ENCODE data around the gene UTP14A.
A peak's percentile ranks its signal among the peaks of the same experiment; 100 is the strongest.

UTP14A gene

DNA sequence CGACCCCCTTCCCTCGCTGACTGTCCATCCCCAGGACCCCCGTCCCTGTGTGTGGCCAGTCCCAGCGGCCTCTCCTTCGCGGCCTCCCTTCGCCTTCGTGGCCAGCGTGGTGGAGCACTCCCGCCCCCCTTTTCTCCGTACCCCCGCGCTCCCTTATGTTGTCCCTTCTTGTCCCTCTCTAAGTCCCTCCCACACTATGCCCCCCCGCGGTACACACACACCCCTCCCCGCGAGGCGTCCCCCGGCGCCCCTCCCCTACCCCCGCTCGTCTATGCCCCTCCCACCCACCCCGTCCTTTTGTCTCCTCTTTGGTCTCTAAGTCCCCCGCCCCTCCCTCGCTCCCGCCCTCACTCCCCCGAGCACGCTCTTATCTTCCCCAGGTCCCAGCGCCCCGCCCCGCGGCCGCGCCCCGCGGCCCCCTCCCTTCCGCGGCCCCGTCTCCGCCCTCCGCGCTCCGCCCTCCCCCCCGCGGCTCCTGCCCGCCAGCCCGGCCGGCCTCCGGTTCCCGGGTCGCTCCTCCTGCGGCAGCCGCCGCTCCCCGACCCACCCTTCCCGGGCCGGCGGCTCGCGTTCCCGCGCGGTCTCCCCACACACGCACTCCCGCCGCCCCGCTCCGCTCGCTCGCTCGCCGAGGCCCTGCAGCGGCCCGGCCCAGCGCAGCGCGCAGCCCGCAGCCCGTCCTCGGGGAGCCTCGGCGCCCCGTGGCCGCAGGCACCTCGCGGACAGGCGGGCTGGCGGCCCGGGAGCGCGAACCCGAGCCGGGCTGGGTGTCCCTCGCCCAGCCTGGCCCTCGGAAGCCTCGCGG, 26.3 kb downstream of the UTP14A start:
- in situ Hi-C loops (cut with MboI; ENCODE audit: low sequenced_read_pairs): loop anchor here (5.0 kb wide), 1 partner anchor 50 kb away; the partner anchor contains the start of gene BCORL1

DNA sequence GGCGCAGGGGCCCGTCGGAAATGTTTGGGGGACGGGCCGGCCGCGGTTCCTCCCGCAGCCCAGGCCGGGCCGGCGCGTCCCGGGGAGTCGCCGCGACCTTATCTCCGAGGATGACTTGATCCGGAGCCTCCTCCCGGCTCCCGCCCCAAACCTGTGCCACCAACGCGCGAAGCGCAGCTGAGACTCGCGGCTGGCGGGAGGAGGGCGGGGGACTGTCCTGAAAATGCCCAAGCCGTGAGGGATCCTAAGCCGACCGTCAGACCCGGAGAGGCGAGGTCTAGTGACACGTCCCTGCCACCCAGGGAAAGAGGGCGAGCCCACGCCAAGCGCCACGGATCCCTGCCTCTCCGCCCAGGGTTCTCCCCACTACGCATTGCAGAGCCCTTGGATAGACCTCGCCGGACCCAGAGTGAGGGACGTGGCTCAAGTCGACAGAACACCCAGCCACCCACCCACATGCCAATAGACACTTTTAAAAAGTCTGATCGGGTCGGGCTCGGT, 26.9 kb downstream of the UTP14A start:
- H3K4me3 ChIP-seq: peak overlapping the region; percentile 33
- H3K27me3 ChIP-seq (ENCODE audit: low read depth): no peaks in the 10 kb centered on the region
- in situ Hi-C loops (cut with MboI; ENCODE audit: low sequenced_read_pairs): loop anchor here (5.0 kb wide), 1 partner anchor 49 kb away; the partner anchor contains the start of gene BCORL1
- peaks cover 24% of the 10 kb centered on the region for H3K36me3 ChIP-seq (replicated peaks)
- DNase-seq (ENCODE audit: low spot score in 2 of 2): peak in 1 of 2 experiments; percentile 63
- peaks cover 9% of the 10 kb centered on the region; the same call in 1 of the 2 replicates for H3K4me1 ChIP-seq
- H3K9me3 ChIP-seq: no peaks in the 10 kb centered on the region

More for the DNA sequence above, 26.3 kb downstream of the UTP14A start:
- H3K36me3 ChIP-seq (replicated peaks): peaks cover 30% of the 10 kb centered on the region
- DNase-seq (ENCODE audit: low spot score in 2 of 2): peak; percentile 93 to 98
- H3K9me3 ChIP-seq: no peaks in the 10 kb centered on the region
- peaks cover 9% of the 10 kb centered on the region; the same call in 1 of the 2 replicates for H3K4me1 ChIP-seq
- no peaks in the 10 kb centered on the region for H3K27me3 ChIP-seq (ENCODE audit: low read depth)
- peak overlapping the region; percentile 51 for H3K4me3 ChIP-seq

- H3K27me3 ChIP-seq (ENCODE audit: low read depth): peaks cover 2% of the 10 kb centered on the region; the same call in 1 of the 2 replicates
- peaks cover 9% of the 10 kb centered on the region; the same call in 1 of the 2 replicates for H3K4me1 ChIP-seq
- in situ Hi-C loops (cut with MboI; ENCODE audit: low sequenced_read_pairs): loop anchor here (5.0 kb wide), 1 partner anchor 49 kb away; the partner anchor contains the start of gene BCORL1
- no peak overlapping the region for H3K4me3 ChIP-seq
- H3K9me3 ChIP-seq: no peaks in the 10 kb centered on the region
- H3K36me3 ChIP-seq (replicated peaks): peaks cover 20% of the 10 kb centered on the region
- DNase-seq (ENCODE audit: low spot score in 2 of 2): no peak
These were observed 27.7 kb downstream of the UTP14A start for GRCh38 chrX:129933700-129934099.

DNA sequence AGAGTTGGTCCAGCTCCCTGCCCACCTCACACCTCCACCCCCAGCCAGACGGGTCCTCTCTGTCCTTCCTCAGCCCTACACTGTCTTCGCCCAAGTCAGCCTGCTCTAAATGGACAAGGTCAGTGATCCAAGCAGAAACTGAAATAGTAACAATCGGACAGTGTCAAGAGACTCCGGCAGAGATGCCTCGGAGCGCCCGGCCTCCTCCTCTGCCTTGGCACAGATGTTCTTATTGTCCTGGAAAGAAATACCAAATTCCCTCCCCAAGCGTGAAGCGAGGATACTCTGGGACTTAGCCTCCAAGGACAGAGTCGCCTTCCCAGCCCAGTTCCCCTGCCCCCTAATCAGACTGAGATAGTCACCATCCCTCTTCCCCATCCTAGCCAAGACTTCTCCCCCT, 28.5 kb downstream of the UTP14A start:
- Histone ChIP-seq H3K27me3 (ENCODE audit: low read depth) (peaks cover 2% of the 10 kb centered on the region; the same call in 1 of the 2 replicates), H3K9me3 (no peaks in the 10 kb centered on the region), H3K4me3 (no peak overlapping the region), H3K4me1 (peaks cover 9% of the 10 kb centered on the region; the same call in 1 of the 2 replicates), H3K36me3 (replicated peaks) (peaks cover 13% of the 10 kb centered on the region)
- no peak for DNase-seq (ENCODE audit: low spot score in 2 of 2)
- in situ Hi-C loops (cut with MboI; ENCODE audit: low sequenced_read_pairs): loop anchor here (5.0 kb wide), 1 partner anchor 48 kb away; the partner anchor contains the start of gene BCORL1

GRCh38 chrX:129934952-129935351, 29.0 kb downstream of the UTP14A start:
- no peaks in the 10 kb centered on the region for H3K9me3 ChIP-seq
- no peak overlapping the region for H3K4me3 ChIP-seq
- in situ Hi-C loops (cut with MboI; ENCODE audit: low sequenced_read_pairs): loop anchor here (5.0 kb wide), 1 partner anchor 47 kb away; the partner anchor contains the start of gene BCORL1
- peaks cover 2% of the 10 kb centered on the region; the same call in 1 of the 2 replicates for H3K27me3 ChIP-seq (ENCODE audit: low read depth)
- peaks cover 9% of the 10 kb centered on the region; the same call in 1 of the 2 replicates for H3K4me1 ChIP-seq
- peaks cover 8% of the 10 kb centered on the region for H3K36me3 ChIP-seq (replicated peaks)
- no peak for DNase-seq (ENCODE audit: low spot score in 2 of 2)

DNA sequence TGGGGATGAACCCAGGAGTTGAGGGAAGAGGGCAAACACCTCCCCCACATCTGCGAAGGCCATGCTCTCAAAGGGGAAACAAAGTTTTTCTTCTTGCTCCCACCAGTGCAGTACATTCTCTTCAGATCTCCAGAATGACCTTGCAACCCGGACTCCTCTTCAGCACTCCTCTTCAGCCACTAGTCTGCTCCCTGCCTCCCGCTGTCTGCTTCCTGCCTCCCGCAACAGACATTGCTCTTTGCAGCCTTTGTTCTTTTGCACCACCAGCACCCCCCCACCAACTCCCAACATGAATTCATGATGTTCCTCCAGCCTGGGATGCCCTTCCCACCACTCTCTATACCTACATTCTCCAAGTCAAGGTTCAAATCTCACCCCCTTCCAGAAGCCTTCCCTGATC, 32.1 kb downstream of the UTP14A start:
- in situ Hi-C loops (cut with MboI; ENCODE audit: low sequenced_read_pairs): no loop called here
- Histone ChIP-seq H3K9me3 (no peaks in the 10 kb centered on the region), H3K27me3 (ENCODE audit: low read depth) (peaks cover 2% of the 10 kb centered on the region; the same call in 1 of the 2 replicates)

DNA sequence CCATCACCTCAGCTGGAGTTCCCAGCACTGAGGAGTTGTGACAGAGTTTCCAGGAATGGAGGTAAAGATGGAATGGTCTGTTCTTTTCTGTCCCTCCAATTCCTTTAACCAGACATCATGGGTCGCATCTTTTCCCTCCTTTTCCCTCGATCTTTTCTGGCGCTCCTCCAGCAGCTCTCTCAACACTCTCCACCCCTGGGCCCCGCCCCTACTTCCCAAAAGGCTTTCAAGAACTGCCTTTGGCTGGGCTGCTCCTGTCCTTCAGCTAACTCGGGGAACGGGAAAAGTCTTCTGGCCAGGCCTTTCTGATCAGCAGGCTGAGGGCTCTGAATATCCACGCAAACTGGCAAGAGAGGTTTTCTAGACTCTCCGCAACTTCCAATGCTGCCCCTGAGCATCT, 34.0 kb downstream of the UTP14A start:
- Histone ChIP-seq H3K36me3 (replicated peaks) (no peaks in the 10 kb centered on the region), H3K27me3 (ENCODE audit: low read depth) (peaks cover 2% of the 10 kb centered on the region; the same call in 1 of the 2 replicates), H3K4me3 (no peak overlapping the region), H3K9me3 (no peaks in the 10 kb centered on the region), H3K4me1 (no peaks in the 10 kb centered on the region; the same call in 1 of the 2 replicates)
- in situ Hi-C loops (cut with MboI; ENCODE audit: low sequenced_read_pairs): no loop called here
- DNase-seq (ENCODE audit: low spot score in 2 of 2): peak in 1 of 2 experiments; percentile 74

More for the DNA sequence above, 32.1 kb downstream of the UTP14A start:
- Histone ChIP-seq H3K4me3 (no peak overlapping the region), H3K36me3 (replicated peaks) (no peaks in the 10 kb centered on the region), H3K4me1 (peaks cover 2% of the 10 kb centered on the region)
- no peak for DNase-seq (ENCODE audit: low spot score in 2 of 2)

- no peaks in the 10 kb centered on the region for H3K9me3 ChIP-seq
- in situ Hi-C loops (cut with MboI; ENCODE audit: low sequenced_read_pairs): no loop called here
- no peak overlapping the region for H3K4me3 ChIP-seq
- no peaks in the 10 kb centered on the region for H3K36me3 ChIP-seq (replicated peaks)
- no peak for DNase-seq (ENCODE audit: low spot score in 2 of 2)
- H3K4me1 ChIP-seq: no peaks in the 10 kb centered on the region; the same call in 1 of the 2 replicates
- H3K27me3 ChIP-seq (ENCODE audit: low read depth): peaks cover 2% of the 10 kb centered on the region; the same call in 1 of the 2 replicates
These were observed 34.8 kb downstream of the UTP14A start for GRCh38 chrX:129940721-129941120.

- no peaks in the 10 kb centered on the region for H3K9me3 ChIP-seq
- in situ Hi-C loops (cut with MboI; ENCODE audit: low sequenced_read_pairs): no loop called here
- H3K36me3 ChIP-seq (replicated peaks): no peaks in the 10 kb centered on the region
- peaks cover 4% of the 10 kb centered on the region for H3K4me1 ChIP-seq
- no peak for DNase-seq (ENCODE audit: low spot score in 2 of 2)
- no peak overlapping the region for H3K4me3 ChIP-seq
- no peaks in the 10 kb centered on the region for H3K27me3 ChIP-seq (ENCODE audit: low read depth)
These were observed 39.2 kb downstream of the UTP14A start for GRCh38 chrX:129945131-129945530.

- DNase-seq (ENCODE audit: low spot score in 2 of 2): peak in 1 of 2 experiments; percentile 35
- no peaks in the 10 kb centered on the region for H3K9me3 ChIP-seq
- H3K36me3 ChIP-seq (replicated peaks): no peaks in the 10 kb centered on the region
- H3K27me3 ChIP-seq (ENCODE audit: low read depth): no peaks in the 10 kb centered on the region
- peaks cover 29% of the 10 kb centered on the region for H3K4me1 ChIP-seq
- H3K4me3 ChIP-seq: peak overlapping the region; percentile 35
- in situ Hi-C loops (cut with MboI; ENCODE audit: low sequenced_read_pairs): no loop called here
These were observed 47.3 kb downstream of the UTP14A start for GRCh38 chrX:129953334-129953648.

- Histone ChIP-seq H3K36me3 (replicated peaks) (no peaks in the 10 kb centered on the region), H3K4me3 (no peak overlapping the region), H3K4me1 (peaks cover 29% of the 10 kb centered on the region), H3K27me3 (ENCODE audit: low read depth) (no peaks in the 10 kb centered on the region), H3K9me3 (no peaks in the 10 kb centered on the region)
- DNase-seq (ENCODE audit: low spot score in 2 of 2): peak in 1 of 2 experiments; percentile 57
- in situ Hi-C loops (cut with MboI; ENCODE audit: low sequenced_read_pairs): no loop called here
These were observed 47.9 kb downstream of the UTP14A start for GRCh38 chrX:129953881-129954280.

DNA sequence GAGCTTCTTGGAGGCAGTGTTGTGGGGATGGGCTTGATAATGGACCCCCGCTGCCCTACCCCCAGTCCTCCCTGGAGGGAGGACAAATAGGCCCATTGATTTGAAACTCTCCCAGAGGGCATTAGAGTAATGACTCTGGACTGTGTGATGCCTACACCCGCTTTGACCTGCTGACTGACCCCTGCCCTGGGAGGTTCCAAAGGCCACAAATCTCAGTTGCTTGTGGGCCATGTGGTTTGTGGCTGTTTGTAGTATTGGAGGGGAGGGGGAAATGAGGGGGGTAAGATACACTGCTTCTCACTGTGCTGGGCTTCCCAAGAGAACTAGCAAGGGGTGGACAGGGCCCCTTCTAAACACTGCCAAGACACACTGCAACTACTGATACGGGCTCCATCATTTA, 48.8 kb downstream of the UTP14A start:
- H3K27me3 ChIP-seq (ENCODE audit: low read depth): no peaks in the 10 kb centered on the region

DNA sequence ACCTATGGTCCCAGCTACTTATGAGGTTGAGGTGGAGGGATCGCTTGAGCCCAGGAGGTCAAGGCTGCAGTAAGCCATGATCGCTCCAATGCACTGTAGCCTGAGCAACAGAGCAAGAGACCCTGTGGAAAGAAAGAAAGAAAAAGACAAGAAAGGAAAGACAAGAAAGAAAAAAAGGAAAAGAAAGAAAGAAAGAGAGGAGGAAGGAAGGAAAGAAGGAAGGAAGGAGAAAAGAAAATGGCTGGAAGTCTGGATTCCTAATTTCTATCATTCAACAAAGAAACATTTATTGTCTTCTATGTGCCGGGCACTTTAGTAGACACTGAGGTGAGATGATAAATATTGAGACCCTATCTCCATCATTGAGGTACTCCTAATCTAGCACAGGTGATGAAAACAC, 49.7 kb downstream of the UTP14A start:
- no peaks in the 10 kb centered on the region for H3K36me3 ChIP-seq (replicated peaks)
- no peak for DNase-seq (ENCODE audit: low spot score in 2 of 2)
- no peaks in the 10 kb centered on the region for H3K27me3 ChIP-seq (ENCODE audit: low read depth)
- in situ Hi-C loops (cut with MboI; ENCODE audit: low sequenced_read_pairs): no loop called here
- H3K4me1 ChIP-seq: peaks cover 29% of the 10 kb centered on the region
- no peaks in the 10 kb centered on the region for H3K9me3 ChIP-seq
- H3K4me3 ChIP-seq: no peak overlapping the region

More for the DNA sequence above, 48.8 kb downstream of the UTP14A start:
- Histone ChIP-seq H3K4me3 (no peak overlapping the region), H3K4me1 (peaks cover 29% of the 10 kb centered on the region), H3K9me3 (no peaks in the 10 kb centered on the region), H3K36me3 (replicated peaks) (no peaks in the 10 kb centered on the region)
- in situ Hi-C loops (cut with MboI; ENCODE audit: low sequenced_read_pairs): no loop called here
- DNase-seq (ENCODE audit: low spot score in 2 of 2): no peak

DNA sequence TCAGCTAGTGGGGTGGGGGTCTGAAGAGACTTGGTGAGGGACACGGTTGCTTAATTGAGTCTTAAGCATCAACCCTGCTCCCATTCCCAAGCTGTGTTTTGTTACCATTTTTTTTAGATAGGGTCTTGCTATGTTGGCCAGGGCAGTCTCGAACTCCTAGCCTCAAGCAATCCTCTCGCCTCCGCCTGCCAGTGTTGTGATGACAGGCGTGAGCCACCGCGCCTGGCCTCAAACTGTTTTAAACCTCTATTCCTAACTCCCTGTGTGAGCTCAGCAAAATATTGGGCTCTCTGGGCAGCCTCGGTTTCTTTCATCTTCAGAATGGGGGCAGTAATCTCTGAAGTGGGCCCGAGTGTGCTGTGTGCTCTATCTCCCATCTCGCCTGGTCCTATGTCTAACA, 50.2 kb downstream of the UTP14A start:
- Histone ChIP-seq H3K36me3 (replicated peaks) (no peaks in the 10 kb centered on the region), H3K9me3 (no peaks in the 10 kb centered on the region), H3K27me3 (ENCODE audit: low read depth) (no peaks in the 10 kb centered on the region), H3K4me3 (no peak overlapping the region), H3K4me1 (peaks cover 32% of the 10 kb centered on the region)
- no peak for DNase-seq (ENCODE audit: low spot score in 2 of 2)
- in situ Hi-C loops (cut with MboI; ENCODE audit: low sequenced_read_pairs): no loop called here
